HEK293T (cell line): ENCODE data around the gene CDKN2B-AS1.

Experiments
- ARNT ChIP-seq: fragments of 450-650 bp; IDR thresholded peaks from 2 replicates; pipeline ENCODE4 v1.6.1; 2017; ENCODE audit warnings: mild to moderate bottlenecking
- BHLHE40 ChIP-seq: fragments of 450-650 bp; IDR thresholded peaks from 2 replicates; pipeline ENCODE4 v1.6.1; 2016; ENCODE audit warnings: mild to moderate bottlenecking, moderate library complexity, borderline replicate concordance
- CTBP1 ChIP-seq: fragments of 450-650 bp; IDR thresholded peaks from 2 replicates; pipeline ENCODE4 v1.6.1; 2016; ENCODE audit warnings: borderline replicate concordance
- FOXK2 ChIP-seq: fragments of 450-650 bp; IDR thresholded peaks from 2 replicates; pipeline ENCODE4 v1.6.1; 2016; ENCODE audit warnings: mild to moderate bottlenecking
- FOXM1 ChIP-seq: fragments of 450-650 bp; IDR thresholded peaks from 2 replicates; pipeline ENCODE4 v1.6.1; 2017; ENCODE audit warnings: mild to moderate bottlenecking, borderline replicate concordance
- L3MBTL2 ChIP-seq: fragments of 450-650 bp; conservative IDR thresholded peaks from 2 replicates; pipeline ENCODE4 v1.6.1; 2016; ENCODE audit warnings: mild to moderate bottlenecking
- LEF1 ChIP-seq: fragments of 450-650 bp; IDR thresholded peaks from 2 replicates; pipeline ENCODE4 v1.6.1; 2017; ENCODE audit warnings: mild to moderate bottlenecking, borderline replicate concordance
- NFRKB ChIP-seq: fragments of 450-650 bp; IDR thresholded peaks from 2 replicates; pipeline ENCODE4 v1.6.1; 2016; ENCODE audit warnings: mild to moderate bottlenecking, moderate library complexity
- SUZ12 ChIP-seq: fragments of 450-650 bp; IDR thresholded peaks from 2 replicates; pipeline ENCODE4 v1.6.1; 2016; ENCODE audit warnings: mild to moderate bottlenecking
- TF ChIP-seq, protein P1 (sequence below): fragments of 450-650 bp; IDR thresholded peaks from 2 replicates; pipeline ENCODE4 v1.6.1; 2016

DNA sequence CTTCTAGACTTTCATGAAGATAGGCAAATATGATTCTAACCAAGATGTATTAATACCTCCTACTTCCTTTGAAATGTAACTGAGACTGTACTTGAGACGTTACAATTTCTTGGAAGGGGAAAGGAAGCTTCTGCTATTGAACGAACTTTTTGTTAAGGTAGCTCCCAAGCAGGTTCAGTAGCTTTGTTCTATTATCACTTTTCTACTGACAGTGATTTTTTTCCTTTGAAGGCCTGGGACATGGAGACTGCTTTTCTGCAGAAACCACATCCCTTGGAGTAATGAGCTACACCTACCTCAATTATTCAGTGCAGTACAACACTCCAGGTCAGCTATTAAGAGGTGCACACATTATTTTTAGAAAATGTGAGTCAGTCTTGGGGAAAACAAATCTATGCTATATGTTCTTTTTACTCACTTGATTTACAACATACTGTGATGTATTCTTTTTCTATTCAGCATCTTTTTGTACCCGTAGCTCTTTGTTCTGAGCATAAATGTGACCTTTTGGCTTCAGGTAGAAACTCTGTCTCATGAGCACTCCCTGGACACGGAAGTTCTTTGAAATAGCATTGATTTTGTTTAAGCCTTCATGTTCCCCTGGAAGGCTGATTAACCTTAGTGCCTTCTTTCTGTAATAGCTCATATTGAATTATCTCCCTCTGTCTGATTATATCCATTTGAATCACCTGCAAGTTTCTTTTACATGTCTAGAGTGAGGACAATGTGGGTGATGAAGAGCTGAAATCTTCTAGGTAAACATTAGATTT, 71.0 kb downstream of the CDKN2B-AS1 start:
- no peak for TF ChIP-seq LEF1
- TF ChIP-seq ARNT = no peak
- TF ChIP-seq, protein P1, sequence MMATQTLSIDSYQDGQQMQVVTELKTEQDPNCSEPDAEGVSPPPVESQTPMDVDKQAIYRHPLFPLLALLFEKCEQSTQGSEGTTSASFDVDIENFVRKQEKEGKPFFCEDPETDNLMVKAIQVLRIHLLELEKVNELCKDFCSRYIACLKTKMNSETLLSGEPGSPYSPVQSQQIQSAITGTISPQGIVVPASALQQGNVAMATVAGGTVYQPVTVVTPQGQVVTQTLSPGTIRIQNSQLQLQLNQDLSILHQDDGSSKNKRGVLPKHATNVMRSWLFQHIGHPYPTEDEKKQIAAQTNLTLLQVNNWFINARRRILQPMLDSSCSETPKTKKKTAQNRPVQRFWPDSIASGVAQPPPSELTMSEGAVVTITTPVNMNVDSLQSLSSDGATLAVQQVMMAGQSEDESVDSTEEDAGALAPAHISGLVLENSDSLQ = no peak
- TF ChIP-seq NFRKB = no peak
- no peak for TF ChIP-seq BHLHE40
- no peak for TF ChIP-seq FOXM1
- no peak for TF ChIP-seq CTBP1
- no peak for TF ChIP-seq L3MBTL2
- no peak for TF ChIP-seq FOXK2
- TF ChIP-seq SUZ12 = no peak
